ENCODE results near the gene GPANK1. TPM values are rescaled to one million over a fixed set of nuclear protein-coding genes. Genes with fewer than 3 reads are reported as not detected.

GPANK1 gene
- polyA plus RNA-seq, 5 donors: 17.9 to 23.6 (median 21.5) TPM

- DNase-seq: no peak
Measured at GRCh38 chr6:31643818-31644454, 20.9 kb downstream of the GPANK1 start.

DNA sequence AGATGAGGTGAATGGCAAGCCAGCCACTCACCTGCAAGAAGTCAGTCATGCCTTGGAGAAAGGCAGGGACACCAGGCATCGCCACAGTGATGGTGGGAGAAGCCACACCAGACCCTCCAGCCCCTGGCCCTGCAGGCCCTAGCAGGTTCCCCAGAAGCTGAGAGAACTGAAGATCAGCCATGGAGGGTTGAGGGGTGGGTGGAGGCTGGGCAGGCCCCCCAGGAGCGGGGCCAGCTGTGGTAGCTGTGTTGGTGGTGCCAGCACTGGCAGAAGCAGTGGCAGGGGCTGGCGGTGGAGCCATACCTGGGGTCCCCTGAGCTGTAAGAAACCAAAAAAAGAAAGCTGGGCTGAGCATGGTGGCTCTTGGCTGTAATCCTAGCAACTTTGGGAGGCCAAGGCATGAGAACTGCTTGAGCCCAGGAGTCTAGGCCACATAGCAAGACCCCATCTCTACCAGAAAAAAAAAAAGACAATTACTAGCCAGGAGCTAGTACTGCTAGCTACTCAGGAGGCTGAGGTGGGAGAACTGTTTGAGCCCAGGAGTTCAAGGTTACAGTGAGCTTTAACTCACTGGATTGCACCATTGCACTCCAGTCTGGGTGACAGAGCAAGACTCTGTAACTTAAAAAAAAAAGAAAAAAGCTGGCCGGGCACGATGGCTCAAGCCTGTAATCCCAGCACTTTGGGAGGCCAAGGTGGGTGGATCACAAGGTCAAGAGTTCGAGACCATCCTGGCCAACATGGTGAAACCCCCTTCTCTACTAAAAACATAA, 21.8 kb downstream of the GPANK1 start:
- no peak for DNase-seq

GRCh38 chr6:31641370-31641769, 23.4 kb downstream of the GPANK1 start:
- DNase-seq: no peak

- DNase-seq: no peak
Measured at GRCh38 chr6:31640612-31641011, 24.2 kb downstream of the GPANK1 start.

DNA sequence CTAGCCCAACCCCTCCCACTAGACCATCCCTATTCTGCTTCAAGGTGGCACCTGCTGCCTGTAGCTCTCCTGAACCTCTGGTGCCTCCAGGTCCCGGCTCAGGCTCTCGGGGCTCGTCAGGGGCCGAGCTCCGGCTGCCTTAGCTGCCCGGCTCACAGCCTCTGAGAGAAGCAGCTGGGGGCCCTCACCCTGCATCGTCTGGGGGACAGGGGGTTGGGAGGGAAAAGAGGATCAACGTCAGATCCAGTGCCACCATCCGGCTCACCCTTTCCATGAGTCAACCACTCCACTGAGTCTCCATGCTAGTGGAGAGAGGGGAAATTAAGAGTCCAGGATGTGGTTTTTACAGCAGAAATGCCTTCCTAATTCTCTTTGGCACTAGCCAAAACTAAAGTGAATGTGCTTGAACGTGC, 25.3 kb downstream of the GPANK1 start:
- DNase-seq: no peak

DNA sequence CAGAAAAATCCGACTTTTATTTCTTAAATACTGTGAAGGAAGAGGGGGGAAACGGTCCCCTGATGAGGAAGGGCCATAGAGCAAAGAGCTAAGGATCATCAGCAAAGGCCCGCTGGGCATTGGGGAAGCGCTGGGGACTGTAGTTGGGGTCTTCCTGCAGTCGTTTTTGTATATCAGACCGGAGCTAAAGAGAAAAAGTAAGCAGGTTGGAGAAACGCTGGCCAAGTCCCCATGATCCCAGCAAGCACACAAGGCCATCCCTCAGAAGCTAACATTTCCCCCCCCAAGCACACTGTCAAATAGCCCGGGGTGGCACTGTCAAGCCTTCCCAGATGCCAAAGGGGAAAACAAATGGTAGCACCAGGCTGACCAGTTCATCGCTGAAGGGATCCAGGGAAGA, 25.8 kb downstream of the GPANK1 start:
- DNase-seq: no peak

DNA sequence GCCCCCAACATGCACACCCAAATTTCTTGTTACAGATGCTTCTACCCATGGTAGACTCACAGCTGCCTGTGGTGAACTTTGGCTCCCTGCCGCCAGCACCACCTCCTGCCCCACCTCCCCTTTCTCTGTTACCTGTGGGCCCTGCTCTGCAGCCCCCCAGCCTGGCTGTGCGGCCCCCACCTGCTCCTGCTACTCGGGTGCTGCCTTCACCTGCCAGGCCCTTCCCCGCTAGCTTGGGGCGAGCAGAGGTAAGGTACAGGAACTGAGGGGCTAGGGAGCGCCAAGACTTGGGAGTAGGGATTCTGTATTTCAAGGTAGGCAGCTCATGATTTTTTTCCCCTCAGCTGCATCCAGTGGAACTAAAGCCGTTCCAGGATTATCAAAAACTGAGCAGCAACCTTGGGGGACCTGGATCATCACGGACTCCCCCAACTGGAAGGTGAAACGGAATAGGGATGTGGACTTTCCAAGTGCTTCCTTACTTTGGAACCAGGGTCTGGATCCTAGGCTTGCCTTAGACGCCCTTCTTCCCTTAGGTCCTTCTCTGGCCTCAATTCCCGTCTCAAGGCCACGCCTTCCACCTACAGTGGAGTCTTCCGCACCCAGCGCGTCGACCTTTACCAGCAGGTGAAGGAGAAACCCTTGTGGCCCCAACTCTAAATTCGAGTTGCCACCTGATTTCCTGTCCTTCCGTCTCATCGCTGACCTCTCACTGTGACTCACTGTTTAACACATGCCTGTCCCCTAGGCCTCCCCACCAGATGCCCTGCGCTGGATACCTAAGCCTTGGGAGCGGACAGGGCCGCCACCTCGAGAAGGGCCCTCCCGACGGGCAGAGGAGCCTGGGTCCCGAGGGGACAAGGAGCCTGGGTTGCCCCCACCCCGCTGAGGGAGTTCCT, 27.9 kb downstream of the GPANK1 start:
- no peak for DNase-seq

DNA sequence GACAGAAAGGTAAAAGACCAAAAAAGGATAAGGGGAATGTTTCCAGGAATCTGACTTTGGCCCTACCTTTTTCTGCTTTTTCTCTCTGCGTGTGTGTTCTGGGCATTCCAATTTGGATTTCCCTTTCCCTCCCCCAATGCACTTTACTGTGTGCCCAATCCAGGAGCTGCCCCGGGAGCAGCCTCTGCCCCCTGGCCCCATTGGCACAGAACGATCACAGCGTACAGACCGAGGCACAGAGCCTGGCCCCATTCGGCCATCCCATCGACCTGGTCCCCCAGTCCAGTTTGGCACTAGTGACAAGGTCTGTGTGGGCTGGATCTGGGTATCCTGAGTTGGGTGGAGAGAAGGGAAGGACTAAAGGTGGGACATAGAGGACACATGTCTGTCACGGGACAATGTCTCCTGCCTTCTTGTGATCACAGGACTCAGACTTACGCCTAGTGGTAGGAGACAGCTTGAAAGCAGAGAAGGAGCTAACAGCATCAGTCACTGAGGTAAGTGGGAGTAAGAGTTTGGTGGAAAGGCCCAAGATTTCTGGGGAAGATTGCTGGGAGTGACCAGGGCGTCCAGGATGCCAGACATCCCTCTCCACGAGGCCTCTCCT, 29.7 kb downstream of the GPANK1 start:
- no peak for DNase-seq

- DNase-seq: no peak
Measured at GRCh38 chr6:31634131-31634530, 30.7 kb downstream of the GPANK1 start.

DNA sequence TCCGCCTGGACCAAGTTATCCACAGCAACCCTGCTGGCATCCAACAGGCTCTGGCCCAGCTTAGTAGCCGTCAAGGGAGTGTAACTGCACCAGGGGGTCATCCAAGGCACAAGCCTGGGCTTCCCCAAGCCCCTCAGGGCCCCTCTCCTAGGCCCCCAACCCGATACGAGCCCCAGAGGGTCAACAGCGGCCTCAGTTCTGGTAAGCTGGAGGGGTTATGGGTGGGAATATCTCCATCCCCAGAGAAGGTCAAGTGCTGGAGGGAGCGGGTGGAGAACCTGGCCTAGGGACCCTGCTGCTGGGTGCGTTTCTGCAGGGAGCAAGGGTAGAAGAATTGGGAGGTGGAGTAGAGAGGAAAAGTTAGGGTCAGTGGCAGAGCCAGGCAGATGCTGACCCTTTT, 31.4 kb downstream of the GPANK1 start:
- DNase-seq: no peak

GRCh38 chr6:31632279-31632946, 32.4 kb downstream of the GPANK1 start:
- no peak for DNase-seq

DNA sequence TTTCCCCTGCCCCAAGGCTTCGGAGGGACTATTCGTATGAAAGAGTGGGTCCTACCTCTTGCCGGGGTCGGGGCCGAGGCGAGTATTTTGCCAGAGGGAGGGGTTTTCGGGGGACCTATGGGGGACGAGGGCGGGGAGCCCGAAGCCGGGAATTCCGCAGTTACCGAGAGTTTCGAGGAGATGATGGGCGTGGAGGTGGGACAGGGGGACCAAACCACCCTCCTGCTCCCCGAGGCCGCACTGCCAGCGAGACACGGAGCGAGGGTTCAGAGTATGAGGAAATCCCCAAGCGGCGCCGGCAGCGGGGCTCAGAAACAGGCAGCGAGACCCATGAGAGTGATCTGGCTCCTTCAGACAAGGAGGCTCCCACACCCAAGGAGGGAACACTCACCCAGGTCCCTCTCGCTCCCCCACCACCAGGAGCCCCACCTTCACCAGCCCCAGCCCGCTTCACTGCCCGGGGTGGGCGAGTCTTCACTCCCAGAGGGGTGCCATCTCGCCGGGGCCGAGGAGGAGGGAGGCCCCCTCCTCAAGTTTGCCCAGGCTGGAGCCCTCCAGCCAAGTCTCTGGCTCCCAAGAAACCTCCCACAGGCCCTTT, 33.0 kb downstream of the GPANK1 start:
- no peak for DNase-seq

DNA sequence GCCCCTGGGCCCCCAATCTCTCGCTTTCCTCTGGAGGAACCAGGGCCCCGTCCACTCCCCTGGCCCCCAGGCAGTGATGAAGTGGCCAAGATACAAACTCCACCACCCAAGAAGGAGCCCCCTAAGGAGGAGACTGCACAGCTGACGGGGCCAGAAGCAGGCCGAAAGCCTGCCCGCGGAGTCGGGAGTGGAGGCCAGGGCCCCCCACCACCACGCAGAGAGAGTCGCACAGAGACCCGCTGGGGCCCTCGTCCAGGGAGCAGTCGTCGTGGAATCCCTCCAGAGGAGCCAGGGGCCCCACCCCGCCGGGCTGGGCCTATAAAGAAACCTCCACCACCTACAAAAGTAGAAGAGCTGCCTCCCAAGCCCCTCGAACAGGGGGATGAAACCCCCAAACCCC, 33.6 kb downstream of the GPANK1 start:
- DNase-seq: no peak

- no peak for DNase-seq
Measured at GRCh38 chr6:31630177-31630934, 34.4 kb downstream of the GPANK1 start.

GRCh38 chr6:31629014-31629413, 35.8 kb downstream of the GPANK1 start:
- no peak for DNase-seq

DNA sequence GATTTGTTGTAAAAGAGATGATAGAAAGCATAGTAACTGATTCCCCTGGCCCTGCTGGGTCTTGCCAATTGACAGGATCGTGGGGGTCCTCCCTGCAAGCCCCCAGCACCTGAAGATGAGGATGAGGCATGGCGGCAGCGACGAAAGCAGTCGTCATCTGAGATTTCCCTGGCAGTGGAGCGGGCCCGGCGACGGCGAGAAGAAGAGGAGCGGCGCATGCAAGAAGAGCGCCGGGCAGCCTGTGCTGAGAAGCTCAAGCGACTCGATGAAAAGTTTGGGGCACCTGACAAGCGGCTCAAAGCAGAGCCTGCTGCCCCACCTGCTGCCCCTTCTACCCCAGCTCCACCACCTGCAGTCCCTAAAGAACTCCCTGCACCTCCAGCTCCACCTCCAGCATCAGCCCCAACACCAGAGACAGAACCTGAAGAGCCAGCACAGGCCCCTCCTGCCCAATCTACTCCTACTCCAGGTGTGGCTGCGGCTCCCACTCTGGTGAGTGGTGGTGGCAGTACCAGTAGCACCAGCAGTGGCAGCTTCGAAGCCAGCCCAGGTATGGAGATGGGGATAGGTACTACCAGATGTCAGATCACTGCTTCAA, 37.0 kb downstream of the GPANK1 start:
- DNase-seq: no peak

DNA sequence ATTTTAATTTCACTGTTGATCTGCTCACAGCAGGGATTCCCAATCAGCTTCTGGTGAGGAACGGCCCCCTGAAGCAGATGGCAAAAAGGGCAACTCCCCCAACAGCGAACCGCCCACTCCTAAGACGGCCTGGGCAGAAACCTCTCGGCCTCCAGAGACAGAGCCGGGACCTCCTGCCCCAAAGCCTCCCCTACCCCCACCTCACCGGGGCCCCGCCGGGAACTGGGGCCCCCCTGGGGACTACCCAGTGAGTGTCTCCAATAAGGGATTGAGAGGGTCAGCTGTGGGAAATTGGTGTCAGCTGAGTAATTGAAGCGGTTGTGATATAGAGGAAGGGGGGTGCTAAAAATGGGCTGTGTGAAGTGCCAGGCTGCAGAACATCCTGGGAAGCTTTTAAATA, 37.8 kb downstream of the GPANK1 start:
- no peak for DNase-seq

GRCh38 chr6:31624070-31624469, 40.7 kb downstream of the GPANK1 start:
- DNase-seq: no peak

DNA sequence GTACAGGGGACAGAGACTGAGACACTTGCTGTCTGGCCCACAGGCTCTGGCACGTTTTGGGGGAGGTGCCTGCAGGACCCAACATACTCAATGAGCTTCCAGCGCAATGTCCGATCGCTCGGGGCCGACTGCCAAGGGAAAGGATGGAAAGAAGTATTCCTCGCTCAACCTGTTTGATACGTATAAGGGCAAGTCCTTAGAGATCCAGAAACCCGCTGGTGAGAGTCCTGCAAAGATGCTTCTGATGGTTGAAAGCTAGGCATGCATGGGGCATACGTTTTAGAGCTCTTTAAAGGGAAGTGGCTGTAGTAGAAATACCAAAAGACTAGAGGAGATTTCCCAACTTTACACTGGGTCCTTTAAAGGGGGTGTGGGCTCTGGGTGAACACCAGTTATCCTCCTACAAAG, 42.1 kb downstream of the GPANK1 start:
- DNase-seq: no peak

DNA sequence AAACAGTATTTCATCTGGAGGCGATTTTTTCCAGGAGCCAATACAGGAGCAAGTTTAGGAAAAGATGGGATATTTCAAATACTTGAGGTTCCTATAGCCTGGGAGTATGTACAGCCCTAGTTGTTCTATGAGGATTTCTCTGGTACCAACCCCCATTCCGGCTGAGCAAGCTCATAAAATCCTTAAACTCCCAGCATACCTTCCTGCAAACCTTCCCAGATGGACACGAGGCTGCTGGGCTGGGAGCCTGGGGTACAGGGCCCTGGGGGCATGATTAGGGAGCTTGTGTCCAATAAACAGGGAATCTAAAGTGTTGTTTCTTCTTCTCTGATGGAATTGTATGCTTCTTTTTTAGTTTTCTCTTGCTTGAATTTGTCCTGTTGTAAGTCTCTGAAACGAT, 42.8 kb downstream of the GPANK1 start:
- no peak for DNase-seq

Data from right lung (tissue), 5 donors.